Measurements from ENCODE around the gene TAOK1. TPM values are rescaled to one million over a fixed set of nuclear protein-coding genes. Genes with fewer than 3 reads are reported as not detected.

Gene TAOK1
- total RNA-seq, 1 experiment from 2014 or later, result 87.7 TPM

DNA sequence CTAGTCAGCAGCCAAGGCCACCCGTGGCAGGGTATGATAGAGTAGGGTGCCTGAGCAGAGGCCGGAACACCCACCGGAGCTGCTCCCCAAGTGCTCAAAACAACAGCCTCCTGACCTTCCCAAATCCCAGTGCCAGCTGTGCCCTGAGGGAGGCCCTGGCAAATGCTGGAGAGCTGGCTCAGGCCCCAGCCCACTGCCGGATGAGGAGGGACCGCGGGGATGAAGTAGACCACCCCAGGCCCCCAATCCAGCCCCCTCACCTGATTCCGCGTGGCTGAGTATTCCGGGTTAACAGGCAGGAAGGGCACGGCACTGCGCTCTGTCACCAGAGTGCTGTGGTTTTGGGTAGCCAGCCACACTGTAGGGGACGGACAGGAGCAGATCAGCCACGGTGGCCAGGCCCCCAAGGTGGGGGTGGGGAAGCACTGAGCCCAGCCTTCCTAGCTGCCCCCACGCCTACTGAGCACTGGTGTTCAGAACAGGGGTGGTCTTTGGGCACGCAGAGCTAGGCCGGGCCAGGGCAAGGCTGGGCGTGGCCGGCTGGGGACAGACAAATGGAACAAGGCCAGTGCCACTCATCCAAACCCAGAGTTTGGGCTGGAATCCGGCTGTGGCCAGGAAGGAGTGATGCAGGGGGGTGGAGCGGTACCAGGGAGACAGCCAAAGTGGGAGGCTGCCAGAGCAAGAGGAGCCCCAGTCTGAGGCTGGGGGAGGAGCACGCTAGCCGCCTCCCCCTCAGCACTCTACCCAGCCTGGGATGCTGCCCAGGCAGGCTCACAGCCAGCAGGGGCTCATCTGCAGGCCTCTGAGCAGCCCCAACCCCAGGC, 187.4 kb downstream of the TAOK1 start:
- H3K27ac Mint-ChIP-seq (ENCODE audit: unreplicated experiment), result no peak overlapping the region
- no TSS peak for BruUV-seq (replicated peaks)
- CTCF ChIA-PET, result interaction anchor here (0.8 to 2.3 kb wide), 2 partner anchors 13 to 14 kb away, joined by 3 to 6 read pairs; no protein-coding TSS in a partner anchor

DNA sequence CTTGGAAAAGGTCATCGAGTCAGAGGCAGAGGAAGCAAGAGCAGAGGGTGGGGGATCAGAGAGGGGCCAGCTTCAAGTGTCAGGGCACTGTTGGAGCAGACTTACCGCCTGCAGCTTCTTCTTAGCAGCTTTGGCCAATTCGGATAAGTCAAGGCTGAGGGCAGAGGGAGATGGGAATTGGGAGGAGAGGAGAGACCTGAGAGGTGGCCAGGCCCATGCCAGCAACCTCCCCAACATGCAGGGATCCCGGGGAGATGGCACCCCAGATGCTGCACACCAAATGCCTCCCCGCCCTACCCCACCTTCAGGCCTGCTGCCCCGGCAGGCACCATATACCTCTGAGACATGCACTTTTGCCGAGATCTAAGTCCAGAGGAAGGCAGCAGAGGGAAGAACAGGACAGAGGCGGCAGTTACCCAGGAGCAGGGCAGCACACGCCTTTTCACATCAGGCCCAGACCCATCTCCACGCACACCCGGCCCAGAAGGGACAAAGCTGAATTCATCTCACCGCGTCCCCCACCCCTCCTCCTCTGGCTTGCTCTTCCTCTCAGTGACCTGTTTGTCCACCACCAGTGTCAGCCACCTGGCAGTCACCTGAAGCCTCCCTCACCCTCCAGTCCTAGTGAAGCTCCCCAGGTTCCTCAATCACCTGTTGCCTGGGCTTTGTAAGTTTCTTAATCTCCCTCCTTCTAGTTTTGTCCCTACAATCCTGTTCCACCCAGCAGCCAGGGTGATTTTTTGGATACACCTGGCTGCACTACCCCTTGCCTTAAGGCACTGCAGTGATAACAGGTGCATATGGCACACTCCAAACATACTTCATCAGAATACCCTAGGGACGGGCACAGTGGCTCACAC, 188.7 kb downstream of the TAOK1 start:
- CTCF ChIA-PET, result no interaction called here
- no peak for DNase-seq

More for the DNA sequence above, 187.4 kb downstream of the TAOK1 start:
- no peaks in the 10 kb centered on the region for H3K27me3 Mint-ChIP-seq (ENCODE audit: insufficient read depth, unreplicated experiment)
- no peak overlapping the region for H3K4me3 ChIP-seq (ENCODE audit: low read depth, low read length)
- TF ChIP-seq, protein P1, sequence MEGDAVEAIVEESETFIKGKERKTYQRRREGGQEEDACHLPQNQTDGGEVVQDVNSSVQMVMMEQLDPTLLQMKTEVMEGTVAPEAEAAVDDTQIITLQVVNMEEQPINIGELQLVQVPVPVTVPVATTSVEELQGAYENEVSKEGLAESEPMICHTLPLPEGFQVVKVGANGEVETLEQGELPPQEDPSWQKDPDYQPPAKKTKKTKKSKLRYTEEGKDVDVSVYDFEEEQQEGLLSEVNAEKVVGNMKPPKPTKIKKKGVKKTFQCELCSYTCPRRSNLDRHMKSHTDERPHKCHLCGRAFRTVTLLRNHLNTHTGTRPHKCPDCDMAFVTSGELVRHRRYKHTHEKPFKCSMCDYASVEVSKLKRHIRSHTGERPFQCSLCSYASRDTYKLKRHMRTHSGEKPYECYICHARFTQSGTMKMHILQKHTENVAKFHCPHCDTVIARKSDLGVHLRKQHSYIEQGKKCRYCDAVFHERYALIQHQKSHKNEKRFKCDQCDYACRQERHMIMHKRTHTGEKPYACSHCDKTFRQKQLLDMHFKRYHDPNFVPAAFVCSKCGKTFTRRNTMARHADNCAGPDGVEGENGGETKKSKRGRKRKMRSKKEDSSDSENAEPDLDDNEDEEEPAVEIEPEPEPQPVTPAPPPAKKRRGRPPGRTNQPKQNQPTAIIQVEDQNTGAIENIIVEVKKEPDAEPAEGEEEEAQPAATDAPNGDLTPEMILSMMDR (IDR thresholded peaks at IDR 0.05; ENCODE audit: insufficient read depth in 1 of 2, low read depth in 1 of 2, low read length in 1 of 2, severe bottlenecking in 1 of 2, unreplicated experiment in 1 of 2), result no peak
- POLR2A ChIA-PET, result no interaction called here
- H3K36me3 ChIP-seq (ENCODE audit: control insufficient read depth, insufficient read depth, low read length), result peaks cover 3% of the 10 kb centered on the region
- no peaks in the 10 kb centered on the region for H3K27me3 ChIP-seq (replicated peaks; ENCODE audit: control insufficient read depth, insufficient read depth, low read length)
- intact Hi-C loops (cut with micrococcal nuclease; ENCODE audit: unreplicated experiment), result no loop called here
- peaks cover 10% of the 10 kb centered on the region for H3K4me1 ChIP-seq
- DNase-seq, result no peak
- H3K4me3 Mint-ChIP-seq (ENCODE audit: unreplicated experiment), result no peak overlapping the region
- H3K9me3 Mint-ChIP-seq (ENCODE audit: unreplicated experiment), result no peaks in the 10 kb centered on the region
- H3K9me3 ChIP-seq, result no peaks in the 10 kb centered on the region
- no peaks in the 10 kb centered on the region for H3K4me1 Mint-ChIP-seq (ENCODE audit: low read depth, unreplicated experiment)
- peaks cover 31% of the 10 kb centered on the region for H3K36me3 Mint-ChIP-seq (ENCODE audit: insufficient read depth, unreplicated experiment)

More for the DNA sequence above, 188.7 kb downstream of the TAOK1 start:
- BruUV-seq (replicated peaks), result no TSS peak
- H3K4me3 ChIP-seq (ENCODE audit: low read depth, low read length), result no peak overlapping the region
- no peaks in the 10 kb centered on the region for H3K27me3 ChIP-seq (replicated peaks; ENCODE audit: control insufficient read depth, insufficient read depth, low read length)
- Mint-ChIP-seq H3K27ac (ENCODE audit: unreplicated experiment) (peak overlapping the region; percentile 8), H3K4me1 (ENCODE audit: low read depth, unreplicated experiment) (no peaks in the 10 kb centered on the region), H3K36me3 (ENCODE audit: insufficient read depth, unreplicated experiment) (peaks cover 24% of the 10 kb centered on the region), H3K27me3 (ENCODE audit: insufficient read depth, unreplicated experiment) (no peaks in the 10 kb centered on the region), H3K9me3 (ENCODE audit: unreplicated experiment) (no peaks in the 10 kb centered on the region), H3K4me3 (ENCODE audit: unreplicated experiment) (no peak overlapping the region)
- H3K4me1 ChIP-seq, result peaks cover 10% of the 10 kb centered on the region
- no peaks in the 10 kb centered on the region for H3K9me3 ChIP-seq
- peaks cover 5% of the 10 kb centered on the region for H3K36me3 ChIP-seq (ENCODE audit: control insufficient read depth, insufficient read depth, low read length)
- POLR2A ChIA-PET, result no interaction called here
- TF ChIP-seq, protein P1 (IDR thresholded peaks at IDR 0.05; ENCODE audit: insufficient read depth in 1 of 2, low read depth in 1 of 2, low read length in 1 of 2, severe bottlenecking in 1 of 2, unreplicated experiment in 1 of 2), result no peak
- intact Hi-C loops (cut with micrococcal nuclease; ENCODE audit: unreplicated experiment), result no loop called here
